Measurements from ENCODE around the gene UNC13C.
"Not testable (repeated sequence)": the region's sequence is repeated elsewhere in the genome, so short reads cannot be mapped to it uniquely, and the experiment has no call there.

The UNC13C gene

GRCh38 chr15:53978253-53978906, at the start of gene UNC13C:
TSS of gene UNC13C (plus strand) at chr15:53978441. CDS start at chr15:54012904, 34,463 bp downstream.
- DNase-seq: no peak

GRCh38 chr15:53936137-53936536, 42.1 kb upstream of the UNC13C start:
- no peak for DNase-seq

GRCh38 chr15:53937632-53938031, 40.6 kb upstream of the UNC13C start:
- not testable (repeated sequence) for DNase-seq

GRCh38 chr15:53950572-53950971, 27.7 kb upstream of the UNC13C start:
- no peak for DNase-seq

DNA sequence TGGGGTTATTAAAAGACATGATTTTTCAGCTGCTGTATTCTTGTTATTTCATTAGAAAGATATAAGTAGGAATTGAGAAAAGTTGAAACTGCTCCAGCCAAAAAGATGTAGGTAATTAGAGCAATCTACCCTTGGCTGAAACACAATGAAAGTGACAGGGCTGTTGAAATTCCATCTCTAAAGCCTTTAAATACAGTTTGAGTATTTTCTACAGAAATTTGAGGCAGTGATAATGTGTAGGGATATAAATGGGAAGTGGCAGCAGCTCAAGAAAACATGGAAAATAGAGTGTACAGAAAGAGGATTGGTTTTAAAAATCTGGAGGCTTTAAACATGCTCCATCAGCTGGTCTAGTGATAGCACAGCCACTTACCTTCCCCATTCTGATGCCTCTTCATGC, 22.8 kb upstream of the UNC13C start:
- DNase-seq: no peak

DNA sequence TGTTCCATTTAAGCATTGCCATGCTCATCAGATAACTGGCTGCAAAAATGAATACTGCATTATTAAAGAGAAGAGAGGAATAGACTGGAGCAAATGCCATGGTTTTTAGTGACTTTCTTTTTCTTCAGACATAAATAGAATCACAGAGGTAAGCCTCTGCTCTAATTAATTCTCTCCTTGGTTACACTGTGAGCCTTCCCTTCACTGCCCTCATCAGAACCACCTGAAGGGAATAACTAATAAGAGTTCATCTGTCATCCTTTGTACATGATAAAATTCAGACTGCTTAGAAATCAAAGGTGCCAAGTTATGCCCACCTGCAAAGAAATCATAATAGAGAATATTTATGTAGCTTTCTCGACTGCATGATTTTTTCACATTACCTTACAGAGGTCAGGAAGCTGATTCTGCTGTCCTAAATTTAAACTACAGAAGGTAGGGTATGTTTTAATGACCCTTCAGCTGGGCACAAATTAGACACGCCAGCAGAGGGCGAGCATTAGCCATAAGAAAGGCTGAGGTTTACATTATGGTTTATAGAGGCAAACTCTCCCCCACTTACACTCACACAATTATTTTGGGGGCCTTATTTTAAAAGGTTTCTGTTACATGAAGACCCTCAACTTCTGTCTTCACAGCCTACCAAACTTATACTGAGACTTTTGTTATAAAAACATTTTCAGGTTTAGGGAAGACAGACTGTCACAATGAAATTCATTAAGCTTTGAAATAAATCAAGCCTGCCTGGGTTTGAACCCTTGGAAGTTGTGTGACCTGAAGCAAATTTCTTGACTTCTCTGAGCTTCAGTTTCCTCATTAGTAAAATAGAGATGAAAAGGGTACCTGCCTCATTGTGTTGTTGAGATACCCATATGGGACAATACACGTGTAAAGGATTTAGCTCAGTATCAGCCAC, 15.3 kb upstream of the UNC13C start:
- no peak for DNase-seq

- DNase-seq: no peak
These were observed 14.4 kb upstream of the UNC13C start for GRCh38 chr15:53963801-53964200.

- DNase-seq: no peak
These were observed 4.1 kb upstream of the UNC13C start for GRCh38 chr15:53974121-53974520.

GRCh38 chr15:53974813-53975212, 3.4 kb upstream of the UNC13C start:
- no peak for DNase-seq

DNA sequence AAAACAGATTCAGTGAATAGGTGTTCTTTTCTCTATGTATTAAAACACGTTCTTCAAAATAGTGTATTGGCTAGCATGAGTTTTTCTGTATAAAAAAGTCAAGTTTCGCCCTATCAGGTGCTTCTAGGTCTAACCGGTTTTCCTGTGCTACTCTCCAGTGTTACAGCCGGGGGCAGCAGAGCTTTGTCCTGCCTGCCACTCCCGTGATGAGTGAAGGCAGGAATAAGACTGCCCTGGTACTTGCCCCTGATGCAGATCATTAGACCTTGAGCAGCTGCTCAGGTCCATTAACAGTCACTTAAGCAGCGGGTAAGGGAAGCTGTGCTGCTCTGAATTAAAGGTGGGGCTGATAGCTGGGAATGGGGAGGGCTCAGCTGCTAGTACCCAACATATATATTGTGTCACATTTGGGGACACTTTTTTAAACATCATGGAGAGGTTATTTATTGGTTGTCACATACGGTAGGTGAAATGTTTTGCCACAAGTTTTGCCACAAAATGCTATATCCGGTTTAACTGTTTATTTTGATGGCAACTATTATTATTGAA, 1.3 kb upstream of the UNC13C start:
- no peak for DNase-seq

- no peak for DNase-seq
These were observed 979 bp downstream of the UNC13C start for GRCh38 chr15:53979051-53979788.

- DNase-seq: no peak
These were observed 1.8 kb downstream of the UNC13C start for GRCh38 chr15:53980021-53980420.

GRCh38 chr15:53982071-53982680, 3.9 kb downstream of the UNC13C start:
- no peak for DNase-seq

DNA sequence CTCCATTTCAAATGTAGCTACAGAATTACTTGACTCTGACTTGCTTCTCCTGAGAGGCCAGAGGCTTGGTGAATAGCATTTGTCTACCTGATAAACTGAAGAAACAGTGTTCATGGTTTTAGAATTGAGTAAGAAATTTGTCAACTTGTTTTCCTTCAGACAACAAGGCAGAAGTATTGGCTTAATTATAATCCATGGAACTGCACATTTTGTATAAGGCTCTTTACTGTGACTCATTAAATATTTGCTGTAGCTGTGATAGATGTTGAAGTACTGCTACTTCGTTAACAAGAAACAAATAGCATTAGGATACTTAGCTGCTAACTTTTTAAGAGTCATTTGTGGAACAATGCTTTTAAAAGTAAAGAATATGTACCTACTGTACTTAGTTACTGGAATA, 4.6 kb downstream of the UNC13C start:
- DNase-seq: no peak

DNA sequence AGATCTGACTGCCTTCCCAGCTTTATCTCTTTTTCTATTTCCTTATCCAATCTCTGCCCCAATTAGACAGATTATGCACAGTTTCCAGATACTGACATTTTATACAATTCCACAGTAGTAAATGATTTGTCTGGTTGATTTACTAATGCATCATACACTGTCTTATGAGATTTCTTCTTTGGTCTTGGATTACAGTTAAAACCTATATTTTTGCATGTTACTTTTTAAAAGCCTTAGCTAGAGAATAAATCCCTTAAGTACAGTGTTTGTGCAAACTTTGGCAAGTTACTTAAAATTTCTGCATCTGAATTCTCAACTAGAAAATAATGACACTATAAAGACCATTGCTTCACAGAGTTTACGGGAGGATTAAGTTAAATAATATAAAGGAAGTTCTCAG, 6.0 kb downstream of the UNC13C start:
- DNase-seq: no peak

DNA sequence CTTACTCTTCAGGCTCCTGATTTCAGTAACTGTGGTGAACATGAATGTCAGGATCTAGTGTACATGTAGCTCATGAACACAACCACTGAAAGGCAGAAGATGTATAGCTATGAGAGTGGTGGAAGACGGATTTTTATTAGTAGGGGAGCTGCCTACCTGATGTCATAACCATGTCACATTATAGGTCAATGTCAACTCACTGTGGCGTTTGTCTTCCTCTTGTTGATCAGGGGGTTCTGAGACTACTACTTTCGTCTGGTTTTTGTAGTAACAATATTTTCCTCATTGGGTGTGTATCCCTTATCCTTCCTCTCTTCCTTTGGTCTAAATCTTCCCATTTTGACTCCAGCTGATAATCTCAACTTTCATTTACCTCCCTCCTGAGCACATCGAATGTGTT, 7.3 kb downstream of the UNC13C start:
- DNase-seq: no peak

GRCh38 chr15:53987480-53987879, 9.2 kb downstream of the UNC13C start:
- DNase-seq: no peak

DNA sequence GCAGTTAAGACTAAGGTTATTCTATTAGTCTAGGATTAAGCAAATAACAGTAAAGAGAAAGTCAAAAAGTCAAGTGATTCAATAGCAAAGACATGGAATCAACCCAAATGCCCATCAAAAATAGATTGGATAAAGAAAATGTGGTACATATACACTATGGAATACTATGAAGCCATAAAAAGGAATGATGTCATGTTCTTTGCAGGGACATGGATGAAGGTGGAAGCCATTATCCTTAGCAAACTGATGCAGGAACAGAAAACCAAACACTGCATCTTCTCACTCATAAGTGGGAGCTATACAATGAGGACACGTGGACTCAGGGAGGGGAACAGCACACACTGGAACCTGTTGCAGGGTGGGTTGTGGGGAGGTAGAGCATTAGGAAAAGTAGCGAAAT, 29.0 kb downstream of the UNC13C start:
- DNase-seq: no peak

DNA sequence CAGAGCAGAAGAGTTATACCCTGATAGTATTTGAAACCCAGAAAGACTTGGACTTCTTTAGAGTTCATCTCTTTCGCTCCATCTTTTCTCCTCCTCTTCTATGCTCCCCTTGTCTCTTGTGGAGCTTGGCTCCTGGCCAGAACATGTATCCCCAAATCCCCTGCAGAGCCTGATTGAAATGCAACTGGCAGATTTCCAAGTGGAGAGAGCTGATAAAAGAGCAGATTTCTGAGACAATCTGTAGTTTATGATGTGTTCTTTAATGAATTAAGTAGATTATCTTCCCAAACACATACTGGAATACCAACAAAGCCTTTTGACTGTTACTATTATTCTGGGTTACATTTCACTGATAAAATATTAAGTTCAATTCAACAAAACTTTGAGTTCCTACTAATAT, 33.4 kb downstream of the UNC13C start:
- DNase-seq: no peak

- DNase-seq: no peak
These were observed 35.9 kb downstream of the UNC13C start for GRCh38 chr15:54014067-54014655.

- DNase-seq: no peak
These were observed 39.0 kb downstream of the UNC13C start for GRCh38 chr15:54017251-54017650.

DNA sequence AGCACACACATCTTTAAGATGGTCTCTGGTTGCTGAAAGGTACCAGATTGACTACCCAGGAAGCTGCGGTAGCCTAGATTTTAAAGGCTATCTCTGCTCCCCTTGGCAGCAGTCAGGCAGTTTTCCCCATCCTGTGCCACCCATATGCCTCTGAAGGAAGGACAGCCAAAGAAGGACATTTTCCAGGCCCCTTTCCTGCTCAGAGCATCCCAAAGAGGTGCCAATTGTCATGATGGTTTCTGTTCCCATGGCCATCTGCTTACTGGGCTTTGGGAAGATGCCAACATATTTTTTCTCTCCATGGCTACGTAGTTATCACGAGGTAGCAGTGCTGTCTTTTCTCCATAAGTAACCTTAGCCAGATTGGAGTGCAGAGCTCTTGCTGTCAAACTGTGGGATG, 39.7 kb downstream of the UNC13C start:
- no peak for DNase-seq
